ENCODE data around the gene ZNF674.

The ZNF674 gene

GRCh38 chrX:46545111-46546005 lies at the start of gene ZNF674:
ZNF674 (minus strand) TSS chrX:46545421; CDS start chrX:46542087, 3,334 bp downstream.
- peak within 1 kb of the TSS; percentile 85 for H3K4me3 ChIP-seq (ENCODE audit: low read depth, low read length)
- TF ChIP-seq CTCF (IDR thresholded peaks at IDR 0.05; ENCODE audit: low read depth, low read length), result no peak

- H3K4me3 ChIP-seq (ENCODE audit: low read depth, low read length), result no peak overlapping the region
- no peak for TF ChIP-seq CTCF (IDR thresholded peaks at IDR 0.05; ENCODE audit: low read depth, low read length)
These were observed 44.9 kb upstream of the ZNF674 start for GRCh38 chrX:46589977-46590723.

- no peak for TF ChIP-seq CTCF (IDR thresholded peaks at IDR 0.05; ENCODE audit: low read depth, low read length)
- H3K4me3 ChIP-seq (ENCODE audit: low read depth, low read length), result no peak overlapping the region; the same call in 1 of the 2 replicates
These were observed 43.0 kb upstream of the ZNF674 start for GRCh38 chrX:46588263-46588662.

- TF ChIP-seq CTCF (IDR thresholded peaks at IDR 0.05; ENCODE audit: low read depth, low read length), result no peak
- no peak overlapping the region; the same call in 1 of the 2 replicates for H3K4me3 ChIP-seq (ENCODE audit: low read depth, low read length)
These were observed 42.5 kb upstream of the ZNF674 start for GRCh38 chrX:46587753-46588171.

- no peak overlapping the region for H3K4me3 ChIP-seq (ENCODE audit: low read depth, low read length)
- no peak for TF ChIP-seq CTCF (IDR thresholded peaks at IDR 0.05; ENCODE audit: low read depth, low read length)
These were observed 41.9 kb upstream of the ZNF674 start for GRCh38 chrX:46587158-46587557.

GRCh38 chrX:46584736-46585135 lies 39.5 kb upstream of the ZNF674 start:
- H3K4me3 ChIP-seq (ENCODE audit: low read depth, low read length), result no peak overlapping the region
- no peak for TF ChIP-seq CTCF (IDR thresholded peaks at IDR 0.05; ENCODE audit: low read depth, low read length)

GRCh38 chrX:46582966-46583365 lies 37.7 kb upstream of the ZNF674 start:
- no peak for TF ChIP-seq CTCF (IDR thresholded peaks at IDR 0.05; ENCODE audit: low read depth, low read length)
- peak overlapping the region; percentile 21; the same call in 1 of the 2 replicates for H3K4me3 ChIP-seq (ENCODE audit: low read depth, low read length)
